HG03103 (cell line): Measurements from ENCODE around the gene AGT.
A peak's percentile ranks its signal among the peaks of the same experiment; 100 is the strongest.

ENCODE experiments used
- ATAC-seq: cut with Tn5 transposase; IDR thresholded peaks from one replicate; pipeline ENCODE4 v1.9.1; 2021; ENCODE audit warnings: low read depth; ENCODE audit not compliant: unreplicated experiment

AGT gene

GRCh38 chr1:230713915-230714764 is at the start of gene AGT:
TSS of gene AGT (minus strand) at chr1:230714122. CDS start at chr1:230710823, 3,299 bp downstream.
- ATAC-seq: no peak

DNA sequence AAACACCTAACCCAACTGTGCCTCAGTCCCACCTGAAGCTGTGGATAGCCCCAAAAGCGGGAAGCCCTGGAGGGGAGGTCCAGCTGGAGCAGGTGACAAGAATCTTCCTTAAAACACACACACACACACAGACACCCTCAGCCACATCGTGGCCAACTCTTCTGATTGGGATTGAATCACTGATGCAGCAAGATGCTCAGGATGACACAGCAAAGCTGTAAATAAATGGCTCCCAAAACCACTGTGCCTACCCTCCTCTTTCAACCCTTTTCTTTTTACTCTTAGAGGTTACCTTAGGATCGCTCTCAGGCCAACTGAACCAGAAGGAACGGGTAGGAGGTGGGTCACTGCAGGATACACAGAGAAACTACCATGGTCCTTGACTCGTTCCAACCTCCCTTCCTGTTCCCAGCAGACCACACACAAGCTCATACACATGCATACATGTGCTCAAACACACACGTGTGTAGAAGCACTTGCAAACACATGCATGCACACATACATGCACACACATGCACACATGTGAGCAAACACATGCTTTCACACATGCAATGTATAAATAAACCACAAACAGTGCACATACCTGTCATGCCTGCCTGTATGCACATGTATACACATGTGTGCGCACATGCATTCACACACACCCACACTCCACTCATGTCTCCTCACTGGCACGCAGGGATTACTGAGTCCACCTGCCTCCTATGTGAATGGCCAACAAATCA is 47.7 kb upstream of the AGT start:
- ATAC-seq: no peak

GRCh38 chr1:230760360-230760827 is 46.5 kb upstream of the AGT start:
- no peak for ATAC-seq

DNA sequence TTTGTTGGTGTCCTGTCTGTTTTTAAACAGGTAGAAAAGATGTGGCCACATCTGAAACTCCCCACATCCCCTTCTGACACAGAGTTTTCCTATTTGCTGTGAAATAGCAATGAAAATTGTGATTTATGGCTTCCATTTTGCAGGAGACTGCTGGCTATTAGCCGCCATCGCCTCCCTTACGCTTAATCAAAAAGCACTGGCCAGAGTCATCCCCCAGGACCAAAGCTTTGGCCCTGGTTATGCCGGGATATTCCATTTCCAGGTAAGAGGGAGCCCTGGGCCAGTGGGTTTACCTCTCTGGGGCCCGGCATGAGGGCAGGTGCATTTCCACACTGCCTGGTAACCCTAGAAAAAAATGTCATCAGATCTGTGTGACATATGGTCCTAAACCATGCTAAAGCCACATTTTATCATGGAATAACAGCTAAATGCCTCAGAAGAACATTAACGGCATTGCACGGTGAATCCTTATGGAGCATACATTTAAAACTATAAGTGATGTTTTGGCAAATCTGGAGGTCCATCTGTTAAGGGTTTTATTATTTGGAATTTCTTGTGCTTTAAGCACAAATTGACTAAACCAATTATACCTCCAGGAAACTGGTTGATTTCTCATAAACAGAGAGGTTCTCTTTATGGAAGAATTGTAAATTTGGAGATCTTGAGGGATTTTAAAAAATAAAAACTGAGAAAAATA is 45.6 kb upstream of the AGT start:
- no peak for ATAC-seq

- no peak for ATAC-seq
Measured at GRCh38 chr1:230758709-230759368, 44.9 kb upstream of the AGT start.

DNA sequence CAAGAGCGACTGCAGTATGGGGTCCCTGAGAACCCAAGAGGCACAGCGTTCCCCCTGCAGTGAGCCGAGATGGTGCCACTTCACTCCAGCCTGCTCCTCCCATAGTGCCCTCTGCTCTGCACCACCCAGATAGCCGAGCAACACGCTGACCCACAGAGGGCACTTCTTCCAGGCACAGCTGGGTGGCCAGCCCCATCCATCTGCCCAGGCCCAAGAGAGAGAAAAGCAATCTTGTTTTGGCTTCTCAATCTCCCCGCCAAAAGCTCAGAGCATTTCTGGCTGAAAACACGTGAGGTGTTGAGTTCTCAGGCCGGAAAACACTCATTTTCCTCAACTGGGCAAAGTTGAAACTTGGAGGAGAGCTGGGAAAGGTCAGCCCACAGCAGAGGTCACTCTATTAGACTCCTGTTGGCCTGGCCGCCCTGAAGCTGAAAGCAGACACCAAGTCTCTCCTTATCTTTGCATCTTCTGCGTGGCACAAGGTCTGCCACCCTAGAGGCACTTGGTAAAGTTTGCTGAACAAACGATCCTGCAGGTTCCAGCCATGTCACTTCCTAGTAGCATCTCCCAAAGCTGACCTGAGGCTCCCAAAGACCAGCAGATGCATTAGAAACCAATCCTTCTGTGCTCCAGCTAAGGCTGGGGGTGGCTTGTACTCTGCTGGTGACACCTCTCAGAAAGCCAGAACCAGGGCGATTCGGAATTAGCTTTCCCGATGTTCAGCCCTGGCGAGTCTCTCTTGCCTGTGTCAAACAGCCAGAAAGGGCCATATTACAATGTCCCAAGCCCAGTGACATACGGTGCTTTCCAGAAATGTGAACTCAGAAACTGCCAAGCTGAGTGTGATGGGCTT is 44.2 kb upstream of the AGT start:
- no peak for ATAC-seq

- no peak for ATAC-seq
Measured at GRCh38 chr1:230754796-230755195, 40.9 kb upstream of the AGT start.

GRCh38 chr1:230753586-230754251 is 39.8 kb upstream of the AGT start:
- no peak for ATAC-seq

DNA sequence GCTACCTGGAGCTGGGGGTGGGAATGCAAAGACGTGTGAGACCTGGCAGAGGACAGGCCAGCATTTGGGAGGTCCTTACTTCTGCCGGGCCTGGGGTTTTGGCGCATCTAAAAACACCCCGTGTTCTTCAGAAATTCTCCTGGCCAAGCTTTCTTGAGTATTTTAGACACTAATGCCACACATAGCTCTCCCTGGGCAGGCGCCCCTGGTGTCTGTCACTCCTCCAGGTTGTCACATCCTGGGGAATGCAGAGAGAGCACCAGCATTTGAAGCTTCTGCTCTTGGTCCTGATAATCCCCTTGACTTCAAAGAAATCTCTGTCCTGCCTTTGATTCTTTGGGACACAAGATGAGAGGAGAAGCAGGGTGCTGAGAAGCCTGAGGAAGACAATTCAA is 39.3 kb upstream of the AGT start:
- ATAC-seq: no peak

DNA sequence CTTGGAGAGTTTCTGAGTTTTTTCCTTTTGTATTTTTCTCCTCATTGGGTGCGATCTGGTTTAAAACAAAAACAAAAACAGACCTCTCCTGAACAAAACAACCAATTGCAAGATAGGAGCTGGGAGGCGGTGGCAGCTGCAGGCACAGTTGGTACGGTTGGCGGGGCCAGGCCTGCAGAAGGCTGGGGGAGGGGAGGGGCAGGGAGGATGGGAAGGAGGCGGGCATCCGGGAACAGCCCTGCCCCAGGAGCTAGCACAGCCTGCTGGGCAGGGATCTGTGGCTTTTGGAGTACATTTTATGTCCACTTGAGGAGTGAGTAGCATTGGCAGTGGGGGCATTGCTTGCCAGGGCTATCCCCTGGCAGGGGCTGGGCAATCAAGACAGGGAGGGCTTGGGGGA is 38.5 kb upstream of the AGT start:
- ATAC-seq: no peak

GRCh38 chr1:230750986-230751625 is 37.2 kb upstream of the AGT start:
- no peak for ATAC-seq

DNA sequence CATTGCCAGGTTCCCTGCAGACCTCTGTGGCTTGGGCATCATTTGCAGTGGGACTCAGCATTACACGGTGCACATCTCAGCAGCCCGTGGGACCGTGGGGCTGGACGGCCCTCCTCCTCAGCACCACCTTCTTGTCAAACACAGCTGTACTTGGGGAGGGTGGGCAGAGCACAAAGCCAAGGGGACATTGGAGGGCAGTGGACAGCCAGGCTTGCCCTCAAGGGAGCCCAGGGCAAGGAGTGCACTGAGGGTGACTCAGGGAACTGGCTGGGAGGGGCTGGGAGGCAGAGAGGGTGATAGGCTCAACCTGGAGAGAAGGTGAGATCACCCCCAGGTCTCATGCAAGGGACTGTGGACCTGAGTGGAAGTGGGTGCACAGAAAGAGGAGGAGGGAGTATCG is 36.7 kb upstream of the AGT start:
- ATAC-seq: no peak

GRCh38 chr1:230749635-230750034 is 35.7 kb upstream of the AGT start:
- no peak for ATAC-seq

GRCh38 chr1:230749150-230749549 is 35.2 kb upstream of the AGT start:
- peak; percentile 68 for ATAC-seq

DNA sequence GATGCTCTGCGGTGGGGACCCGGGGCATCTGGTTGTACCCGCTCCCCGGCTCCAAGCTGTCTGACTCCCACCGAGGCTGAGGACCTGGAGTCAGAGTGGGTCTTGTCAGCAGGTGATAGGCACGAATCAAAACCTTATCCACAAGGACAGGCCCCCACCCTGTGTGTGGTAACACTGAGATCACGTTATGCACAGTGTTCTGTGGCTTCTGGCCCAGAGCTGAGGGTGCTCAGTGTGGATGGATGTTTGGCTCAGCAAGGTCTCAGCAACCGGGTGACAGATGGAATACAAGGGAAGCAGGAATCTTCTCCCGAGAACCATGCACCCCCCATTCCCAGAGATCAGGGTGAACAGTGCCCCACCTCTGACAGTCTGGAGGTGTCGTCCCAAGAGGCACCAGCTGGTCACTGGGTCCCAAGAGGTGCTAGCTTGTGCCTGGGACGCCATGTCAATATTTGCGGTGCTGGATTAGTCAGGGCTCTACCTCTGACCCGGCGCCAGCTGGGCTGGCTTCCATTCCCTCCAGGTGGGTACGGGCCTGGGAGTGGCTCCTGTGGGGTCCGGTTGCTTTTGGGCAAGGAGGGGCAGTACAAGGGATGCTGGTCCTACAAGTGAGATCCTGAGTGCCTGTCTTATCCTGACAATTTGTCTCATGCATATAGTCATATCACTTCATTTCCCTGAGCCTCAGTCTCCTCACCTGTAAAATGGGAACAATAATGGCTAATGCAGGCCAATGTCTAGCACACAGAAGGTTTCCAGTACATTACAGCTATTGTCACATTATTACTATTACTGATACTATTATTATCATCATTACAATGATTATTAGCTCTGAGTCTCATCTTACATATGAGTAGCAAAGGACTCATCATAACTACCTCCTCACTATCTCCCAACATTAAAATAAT is 34.2 kb upstream of the AGT start:
- ATAC-seq: no peak

GRCh38 chr1:230747127-230747730 is 33.3 kb upstream of the AGT start, which contains the start of gene CAPN9:
TSS of gene CAPN9 (plus strand) at chr1:230747388. CDS start at chr1:230747497, 109 bp downstream.
- no peak for ATAC-seq

DNA sequence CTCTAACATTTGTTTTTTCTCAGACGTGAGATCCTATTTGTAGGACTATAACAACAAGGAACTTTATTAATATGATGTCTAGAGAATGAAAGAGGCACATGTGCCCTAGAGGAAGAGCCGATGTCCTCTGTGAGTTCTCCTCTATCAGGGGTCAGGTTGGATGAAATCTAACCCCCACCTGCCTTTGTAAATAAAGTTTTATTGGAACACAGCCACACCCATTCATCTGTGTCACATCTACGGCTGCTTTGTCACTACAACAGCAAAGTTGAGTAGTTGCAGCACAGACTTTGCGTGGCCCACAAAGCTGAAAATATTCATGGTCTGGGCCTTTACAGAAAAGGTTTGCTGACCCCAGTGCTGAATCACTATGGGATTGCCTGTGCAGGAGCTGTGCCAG is 32.7 kb upstream of the AGT start:
- no peak for ATAC-seq
